HG03565 (cell line): ENCODE measurements around the gene STING1.
A peak's percentile ranks its signal among the peaks of the same experiment; 100 is the strongest.
"Not testable (repeated sequence)": the region's sequence is repeated elsewhere in the genome, so short reads cannot be mapped to it uniquely, and the experiment has no call there.

Experiments
- ATAC-seq: cut with Tn5 transposase; IDR thresholded peaks from one replicate; pipeline ENCODE4 v1.9.1; 2021; ENCODE audit warnings: mild to moderate bottlenecking, moderate library complexity; ENCODE audit not compliant: unreplicated experiment

Gene STING1

DNA sequence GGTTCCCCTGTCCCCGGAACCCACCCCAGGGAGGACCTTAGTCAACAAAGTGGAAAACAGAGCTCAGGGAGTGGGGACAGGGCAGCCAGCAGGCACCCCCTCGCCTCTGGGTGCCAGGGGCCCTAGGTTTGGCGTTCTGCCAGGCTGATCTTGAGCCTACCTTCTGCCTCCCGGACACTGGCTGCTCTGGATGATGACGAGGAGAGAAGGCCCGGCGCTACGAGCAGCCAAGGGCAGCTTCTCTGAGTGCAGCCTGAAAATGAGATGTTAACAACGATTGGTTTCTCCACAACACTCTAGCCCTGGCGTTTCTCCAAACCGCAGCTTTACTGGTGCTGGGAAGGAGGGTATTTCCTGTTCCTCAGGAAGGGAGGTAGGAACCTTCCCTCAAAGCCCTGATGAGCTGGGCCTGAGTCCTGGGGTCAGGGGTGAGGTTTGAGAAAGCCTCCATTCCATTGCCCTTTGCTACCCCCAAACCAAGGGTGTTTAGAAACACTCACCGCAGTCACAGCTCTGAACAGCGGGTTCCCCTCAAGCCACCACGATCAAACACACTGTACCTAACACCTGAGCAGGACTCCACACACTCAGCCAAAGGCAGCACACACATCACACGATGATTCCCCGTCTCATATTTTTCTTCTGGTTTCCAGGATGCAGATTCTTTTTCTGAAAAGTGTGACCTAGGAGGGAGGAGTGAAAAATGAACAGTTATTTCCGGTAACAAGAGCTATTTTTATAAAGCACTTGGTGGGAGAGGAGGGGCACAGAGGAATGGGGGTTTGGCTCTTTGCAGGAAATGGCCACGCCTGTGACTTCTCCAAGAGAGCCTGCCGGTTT is at the start of gene STING1:
STING1 (minus strand) TSS at position 709 of the 840 bp plus-strand sequence. CDS start 1,054 bp downstream, outside the sequence.
- ATAC-seq = no peak

DNA sequence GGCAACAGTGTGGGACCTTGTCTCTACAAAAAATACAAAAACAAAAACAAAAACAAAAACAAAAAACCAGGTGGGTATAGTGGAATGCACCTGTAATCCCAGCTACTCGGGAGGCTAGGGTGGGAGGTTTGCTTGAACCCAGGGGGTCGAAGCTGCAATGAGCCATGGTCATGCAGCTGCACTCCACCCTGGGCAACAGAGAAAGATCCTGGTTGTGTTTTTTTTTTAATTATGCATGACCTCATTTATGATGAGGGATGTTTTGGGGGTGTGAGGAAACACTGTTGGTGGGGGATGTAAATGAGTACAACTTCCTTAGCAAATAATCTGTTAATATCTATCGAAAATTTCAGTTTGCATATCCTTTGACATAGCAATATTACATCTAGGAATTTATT is 49.2 kb upstream of the STING1 start:
- no peak for ATAC-seq

DNA sequence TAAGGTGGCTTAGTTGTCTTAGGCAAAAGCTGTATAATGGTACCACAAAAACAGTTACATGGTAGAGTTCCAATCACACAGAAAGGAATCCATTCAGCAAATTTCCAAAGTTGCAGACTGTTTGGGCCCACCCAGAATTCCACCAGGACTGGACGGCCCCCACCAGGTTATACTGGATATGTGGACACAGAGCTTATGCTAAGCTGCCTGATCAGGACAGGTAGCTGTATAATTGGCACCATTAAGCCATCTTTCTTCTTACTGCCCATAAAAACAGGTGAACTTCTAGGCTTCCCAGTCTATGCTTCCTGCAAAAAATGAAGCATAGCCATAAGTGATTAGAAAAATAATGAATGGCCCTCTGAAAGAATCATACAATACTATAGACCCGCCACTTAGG is 47.5 kb upstream of the STING1 start:
- ATAC-seq = not testable (repeated sequence)

DNA sequence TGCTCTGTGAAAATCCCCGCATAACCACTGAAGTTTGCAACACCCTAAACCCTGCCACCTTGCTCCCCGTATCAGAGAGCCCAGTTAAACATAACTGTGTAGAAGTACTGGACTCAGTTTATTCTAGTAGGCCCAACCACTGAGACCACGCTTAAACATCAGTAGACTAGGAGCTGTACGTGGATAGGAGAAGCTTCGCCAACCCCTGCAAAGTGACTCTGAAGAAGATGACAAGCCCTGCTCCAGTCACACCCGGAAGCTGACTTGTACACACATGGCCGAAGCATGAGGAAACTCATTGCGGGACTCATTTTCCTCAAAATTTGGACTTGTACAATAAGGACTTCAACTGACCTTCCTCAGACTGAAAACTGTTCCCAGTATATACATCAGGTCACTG is 46.1 kb upstream of the STING1 start:
- ATAC-seq = not testable (repeated sequence)

DNA sequence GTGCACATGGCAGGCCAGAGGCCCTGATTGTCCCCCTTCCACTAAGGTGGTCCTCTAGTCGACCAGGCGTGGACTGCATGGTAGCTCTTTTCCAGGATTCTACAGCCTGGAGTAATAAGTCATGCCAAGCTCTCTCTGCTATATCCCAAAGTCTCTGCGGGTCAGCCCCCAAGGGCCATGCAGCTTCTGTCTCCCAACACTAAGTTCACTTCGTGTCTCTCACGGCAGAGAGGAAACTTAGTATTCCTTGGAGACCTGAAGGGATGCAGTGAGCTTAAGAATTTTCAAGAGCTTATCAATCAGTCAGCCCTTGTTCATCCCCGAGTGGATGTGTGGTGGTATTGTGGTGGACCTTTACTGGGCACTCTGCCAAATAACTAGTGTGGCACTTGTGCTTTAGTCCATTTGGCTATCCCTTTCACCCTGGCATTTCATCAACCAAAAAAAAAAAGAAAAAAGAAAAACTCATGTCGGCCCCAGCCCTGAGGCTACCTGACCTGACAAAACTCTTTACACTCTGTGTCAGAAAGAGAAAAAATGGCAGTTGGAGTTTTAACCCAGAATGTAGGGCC is 45.4 kb upstream of the STING1 start:
- ATAC-seq = not testable (repeated sequence)

GRCh38 chr5:139527090-139527470 is 44.5 kb upstream of the STING1 start:
- ATAC-seq = not testable (repeated sequence)

- not testable (repeated sequence) for ATAC-seq
These were observed 43.9 kb upstream of the STING1 start for GRCh38 chr5:139526309-139527089.

DNA sequence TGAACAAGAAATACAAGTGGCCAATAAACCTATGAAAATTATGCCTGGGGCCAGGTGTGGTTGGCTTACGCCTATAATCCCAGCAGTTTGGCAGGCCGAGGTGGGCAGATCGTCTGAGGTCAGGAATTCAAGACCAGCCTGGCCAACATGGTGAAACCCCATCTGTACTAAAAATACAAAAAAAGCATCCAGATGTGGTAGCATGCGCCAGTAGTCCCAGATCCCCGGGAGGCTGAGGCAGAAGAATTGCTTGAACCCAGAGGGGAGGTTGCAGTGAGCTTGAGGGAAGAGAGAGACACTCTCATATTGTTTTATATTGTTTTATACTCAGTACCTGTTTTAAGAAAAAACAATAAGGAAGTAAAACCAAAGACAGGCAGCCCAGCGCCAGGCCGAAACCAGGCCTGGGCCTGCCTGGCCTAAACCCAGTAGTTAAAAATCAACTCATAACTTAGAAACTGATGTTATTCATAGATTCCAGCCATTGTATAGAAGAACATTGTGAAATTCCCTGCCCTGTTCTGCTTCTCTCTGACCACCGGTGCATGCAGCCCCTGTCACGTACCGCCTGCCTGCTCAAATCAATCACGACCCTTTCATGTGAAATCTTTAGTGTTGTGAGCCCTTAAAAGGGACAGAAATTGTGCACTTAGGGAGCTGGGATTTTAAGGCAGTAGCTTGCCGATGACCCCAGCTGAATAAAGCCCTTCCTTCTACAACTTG is 43.2 kb upstream of the STING1 start:
- ATAC-seq = not testable (repeated sequence)

DNA sequence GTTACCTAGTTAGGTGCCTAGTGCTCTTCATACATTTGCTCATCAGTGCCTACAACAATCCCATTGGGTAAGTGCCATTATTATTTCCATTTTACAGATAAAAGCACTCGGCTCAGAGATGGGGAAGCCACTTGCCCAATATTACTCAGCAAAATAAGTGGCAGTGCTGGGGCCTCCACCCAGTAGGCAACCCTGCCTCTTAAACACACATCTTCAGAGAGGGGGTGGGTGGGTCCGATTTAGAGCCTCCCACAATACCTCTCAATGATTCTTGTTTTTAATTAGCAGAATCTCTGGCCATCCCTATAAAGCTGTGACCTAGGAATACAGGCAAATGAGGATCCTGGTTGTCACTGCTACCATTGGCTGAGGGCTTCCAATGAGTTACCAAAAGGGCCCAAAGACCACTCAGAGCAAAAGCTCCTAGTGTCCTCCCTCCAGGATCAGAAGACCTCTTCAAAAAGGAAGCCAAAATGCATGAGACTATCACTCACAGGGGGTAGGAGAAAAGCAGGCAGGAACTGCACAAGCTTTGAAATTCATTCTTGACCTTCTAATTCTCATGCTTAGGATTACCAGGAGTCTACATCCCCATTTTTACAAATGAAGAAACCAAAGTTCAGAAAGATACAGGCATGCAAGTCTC is 42.5 kb upstream of the STING1 start:
- ATAC-seq = no peak

DNA sequence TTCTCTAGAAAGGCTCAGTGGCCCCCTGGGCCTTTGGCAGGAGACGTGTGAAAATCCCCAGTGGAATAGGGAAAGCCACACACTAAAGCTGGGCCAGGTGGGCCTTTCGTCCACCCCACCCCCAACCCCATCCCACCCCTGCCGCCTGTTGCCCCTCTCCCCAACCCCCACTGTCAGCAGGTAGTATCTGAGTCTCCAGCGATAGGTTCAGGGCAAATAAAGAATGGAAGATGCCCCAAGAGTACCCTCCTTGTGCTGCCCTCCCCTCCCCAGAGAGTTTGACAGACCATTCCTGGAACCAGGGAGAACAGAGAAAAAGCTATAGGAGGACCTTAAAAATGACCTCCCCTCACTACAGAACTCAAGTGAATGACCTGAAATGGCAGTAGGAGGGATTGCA is 41.9 kb upstream of the STING1 start:
- no peak for ATAC-seq

DNA sequence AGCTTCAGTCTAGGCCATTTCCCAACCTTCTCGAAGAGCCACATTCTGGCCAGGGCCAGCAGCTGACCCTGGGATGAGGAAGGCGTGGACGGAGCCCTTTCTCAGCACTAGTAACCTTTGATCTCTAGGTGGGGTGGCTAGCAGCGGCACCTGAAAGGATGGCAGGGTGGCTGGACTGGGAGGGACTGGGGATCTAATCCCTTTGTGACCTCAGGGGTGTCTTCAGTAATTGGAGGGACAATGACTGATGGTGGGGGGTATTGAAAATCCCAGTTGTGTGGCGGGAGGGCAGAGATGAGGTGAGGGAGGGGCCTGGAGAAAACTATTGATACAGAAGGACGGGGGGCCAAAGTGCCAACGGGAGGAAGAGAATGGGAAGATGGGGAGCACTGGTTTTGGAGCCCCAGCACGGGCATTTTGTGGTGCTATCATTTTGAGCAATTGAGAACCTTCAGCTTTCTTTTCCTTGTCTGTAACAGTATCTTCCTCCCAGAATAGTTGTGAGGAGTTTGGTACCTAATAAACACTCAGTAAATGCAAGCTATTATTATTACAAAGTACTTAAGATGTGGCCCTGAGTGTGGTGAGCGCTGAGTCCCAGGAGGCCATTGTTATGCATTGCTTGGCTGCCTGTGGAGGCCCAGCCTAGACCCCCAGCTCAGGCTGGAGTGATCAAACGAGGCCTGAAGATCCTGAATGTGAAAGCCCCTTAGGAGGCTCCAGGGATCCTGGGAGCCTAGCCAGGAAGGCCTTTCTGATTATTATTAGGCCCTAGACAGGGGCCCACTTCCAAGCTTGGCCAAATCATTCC is 41.3 kb upstream of the STING1 start:
- no peak for ATAC-seq

DNA sequence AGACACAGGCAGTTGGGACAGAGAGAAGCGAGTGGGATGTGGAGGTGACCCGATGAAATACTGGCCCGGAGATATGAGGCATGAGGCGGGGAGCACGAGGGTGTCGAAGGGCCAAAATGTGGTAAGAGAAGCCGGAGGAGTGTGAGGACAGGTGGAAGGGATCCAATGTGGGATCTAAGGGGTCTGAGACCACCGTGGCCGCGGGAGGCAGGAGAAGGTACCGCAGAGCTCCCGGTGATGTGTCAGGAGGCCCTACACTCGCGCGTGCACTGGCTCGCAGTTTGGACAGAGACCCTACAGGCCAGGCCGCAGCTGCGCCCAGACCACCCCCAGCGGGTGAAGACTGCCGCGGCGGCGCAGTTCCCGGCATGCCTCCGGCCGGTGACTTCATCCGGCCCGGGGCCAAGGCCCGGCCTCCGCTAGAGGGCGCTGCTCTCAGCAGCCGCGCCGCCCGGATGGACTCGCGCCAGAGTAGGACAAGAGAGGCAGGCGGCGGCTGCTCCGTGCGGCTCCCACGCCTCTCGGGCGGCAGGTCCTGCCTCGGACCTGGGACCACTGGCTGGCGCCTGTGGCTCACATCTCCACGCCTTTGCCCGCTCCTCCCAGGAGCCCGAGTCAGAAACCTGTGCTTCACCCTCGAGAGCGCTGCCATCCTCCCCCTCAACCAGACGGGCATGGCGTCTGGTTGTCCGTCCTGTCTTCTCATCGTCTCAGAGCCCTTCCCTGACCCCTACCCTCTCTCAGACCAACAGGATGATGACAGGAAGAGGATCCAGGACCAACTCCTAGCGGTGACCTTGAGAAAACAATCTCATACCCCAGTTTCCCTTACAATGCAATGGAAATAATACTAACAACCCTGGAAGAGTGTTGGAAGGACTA is 35.4 kb upstream of the STING1 start:
- peak; percentile 86 for ATAC-seq

DNA sequence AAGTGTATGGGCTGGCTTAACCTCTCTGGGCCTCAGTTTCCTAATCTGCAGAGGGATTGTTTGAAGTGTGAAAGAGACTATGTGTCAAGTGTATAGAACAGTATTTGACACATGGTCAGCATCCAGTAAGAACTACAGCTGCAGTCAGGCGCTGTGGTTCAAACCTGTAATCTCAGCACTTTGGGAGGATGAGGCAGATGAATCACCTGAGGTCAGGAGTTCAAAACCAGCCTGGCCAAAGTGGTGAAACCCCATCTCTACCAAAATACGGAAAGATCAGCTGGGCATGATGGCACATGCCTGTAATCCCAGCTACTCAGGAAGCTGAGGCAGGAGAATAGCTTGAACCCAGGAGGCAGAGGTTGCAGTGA is 31.9 kb upstream of the STING1 start:
- ATAC-seq = no peak

- ATAC-seq = no peak
These were observed 31.4 kb upstream of the STING1 start for GRCh38 chr5:139513852-139514485.

- not testable (repeated sequence) for ATAC-seq
These were observed 30.9 kb upstream of the STING1 start for GRCh38 chr5:139513434-139513833.

- no peak for ATAC-seq
These were observed 30.3 kb upstream of the STING1 start for GRCh38 chr5:139512786-139513390.

DNA sequence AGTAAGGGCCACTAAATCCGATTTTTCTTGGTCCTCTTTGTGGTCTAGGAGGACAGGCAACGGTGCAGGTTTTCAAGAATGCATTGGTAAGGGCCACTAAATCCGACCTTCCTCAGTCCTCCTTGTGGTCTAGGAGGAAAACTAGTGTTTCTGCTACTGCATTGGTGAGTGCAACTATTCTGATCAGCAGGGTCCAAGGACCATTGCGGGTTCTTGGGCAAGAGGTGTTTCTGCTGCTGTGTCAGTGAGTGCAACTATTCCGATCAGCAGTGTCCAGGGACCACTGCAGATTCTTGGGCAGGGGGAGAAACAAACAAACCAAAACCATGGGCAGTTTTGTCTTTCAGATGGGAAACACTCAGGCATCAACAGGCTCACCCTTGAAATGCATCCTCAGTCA is 22.2 kb upstream of the STING1 start:
- not testable (repeated sequence) for ATAC-seq

DNA sequence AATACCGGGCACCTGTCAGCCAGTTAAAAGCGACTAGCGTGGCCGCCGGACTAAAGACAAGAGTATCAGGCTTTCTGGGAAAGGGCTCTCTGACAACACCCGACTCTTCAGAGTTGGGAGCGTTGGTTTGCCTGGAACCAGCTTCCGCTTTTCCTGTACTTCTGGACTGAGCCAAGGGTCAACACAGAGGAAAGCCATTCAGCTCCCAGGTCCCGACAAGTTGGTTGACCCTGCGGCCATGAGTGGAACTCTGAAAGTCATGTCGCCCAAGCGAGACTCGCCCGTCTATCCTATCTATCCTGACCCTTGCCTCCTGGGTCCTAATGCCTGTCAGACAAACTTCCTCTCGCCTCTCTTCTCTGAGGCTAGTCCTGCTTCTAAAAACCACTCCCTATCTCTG is 21.3 kb upstream of the STING1 start:
- ATAC-seq = not testable (repeated sequence)
